Renal pelvis (tissue), 12 donors: ENCODE data around the gene PTPDC1. TPM values are rescaled to one million over a fixed set of nuclear protein-coding genes. Genes with fewer than 3 reads are reported as not detected.
A peak's percentile ranks its signal among the peaks of the same experiment; 100 is the strongest.

Source experiments
- DNase-seq: peaks from one replicate; pipeline ENCODE4 v3.0.0-alpha.2; 2013
- long read RNA-seq, 16 experiments: transcript quantifications; one replicate each; lab custom pipeline, GENCODE V29; 2026
- polyA plus RNA-seq, 3 donors: library from polyadenylated mRNA; unstranded; fragments of 120-200 nt; gene quantifications; one replicate each; pipeline ENCODE4 v1.2.1, GENCODE V29; 2013; ENCODE audit not compliant: insufficient read length in 3 of 3

Gene PTPDC1, protein sequence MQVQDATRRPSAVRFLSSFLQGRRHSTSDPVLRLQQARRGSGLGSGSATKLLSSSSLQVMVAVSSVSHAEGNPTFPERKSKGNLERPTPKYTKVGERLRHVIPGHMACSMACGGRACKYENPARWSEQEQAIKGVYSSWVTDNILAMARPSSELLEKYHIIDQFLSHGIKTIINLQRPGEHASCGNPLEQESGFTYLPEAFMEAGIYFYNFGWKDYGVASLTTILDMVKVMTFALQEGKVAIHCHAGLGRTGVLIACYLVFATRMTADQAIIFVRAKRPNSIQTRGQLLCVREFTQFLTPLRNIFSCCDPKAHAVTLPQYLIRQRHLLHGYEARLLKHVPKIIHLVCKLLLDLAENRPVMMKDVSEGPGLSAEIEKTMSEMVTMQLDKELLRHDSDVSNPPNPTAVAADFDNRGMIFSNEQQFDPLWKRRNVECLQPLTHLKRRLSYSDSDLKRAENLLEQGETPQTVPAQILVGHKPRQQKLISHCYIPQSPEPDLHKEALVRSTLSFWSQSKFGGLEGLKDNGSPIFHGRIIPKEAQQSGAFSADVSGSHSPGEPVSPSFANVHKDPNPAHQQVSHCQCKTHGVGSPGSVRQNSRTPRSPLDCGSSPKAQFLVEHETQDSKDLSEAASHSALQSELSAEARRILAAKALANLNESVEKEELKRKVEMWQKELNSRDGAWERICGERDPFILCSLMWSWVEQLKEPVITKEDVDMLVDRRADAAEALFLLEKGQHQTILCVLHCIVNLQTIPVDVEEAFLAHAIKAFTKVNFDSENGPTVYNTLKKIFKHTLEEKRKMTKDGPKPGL
- polyA plus RNA-seq, result 10 to 100 TPM in 2 of 3 donors, 1 to 10 TPM in 1; 9.8 to 14.0 (median 13.8) TPM
- long read RNA-seq, donor 1, full-length matches to known transcripts, result 1 of 1 reads
- long read RNA-seq, donor 1, partial matches to known transcripts, result 0 of 1 reads
- long read RNA-seq, donor 1, other reads (novel, unspliced or antisense), result 0 of 1 reads
- long read RNA-seq, donor 2, full-length matches to known transcripts, result 1 of 1 reads
- long read RNA-seq, donor 2, partial matches to known transcripts, result 0 of 1 reads
- long read RNA-seq, donor 2, other reads (novel, unspliced or antisense), result 0 of 1 reads
- long read RNA-seq, donor 3, result 0 reads
- long read RNA-seq, donor 4, result 0 reads
- long read RNA-seq, donor 5, partial matches to known transcripts, result 0 of 1 reads
- long read RNA-seq, donor 5, other reads (novel, unspliced or antisense), result 0 of 1 reads
- long read RNA-seq, donor 6, full-length matches to known transcripts, result 2 of 2 reads
- long read RNA-seq, donor 6, partial matches to known transcripts, result 0 of 2 reads
- long read RNA-seq, donor 6, other reads (novel, unspliced or antisense), result 0 of 2 reads
- long read RNA-seq, donor 7, full-length matches to known transcripts, result 2 of 2 reads
- long read RNA-seq, donor 7, partial matches to known transcripts, result 0 of 2 reads
- long read RNA-seq, donor 7, other reads (novel, unspliced or antisense), result 0 of 2 reads
- long read RNA-seq, donor 8, result 0 reads
- long read RNA-seq, donor 9, partial matches to known transcripts, result 0 of 1 reads
- long read RNA-seq, donor 9, other reads (novel, unspliced or antisense), result 0 of 1 reads
- long read RNA-seq, donor 10, result 0 reads
- long read RNA-seq, donor 11, result 0 reads
- long read RNA-seq, donor 12, partial matches to known transcripts, result 0 of 3 reads
- long read RNA-seq, donor 12, other reads (novel, unspliced or antisense), result 0 of 3 reads
- long read RNA-seq, donor 13, full-length matches to known transcripts, result 1 of 1 reads
- long read RNA-seq, donor 13, partial matches to known transcripts, result 0 of 1 reads
- long read RNA-seq, donor 13, other reads (novel, unspliced or antisense), result 0 of 1 reads
- long read RNA-seq, donor 14, result 0 reads
- long read RNA-seq, donor 15, full-length matches to known transcripts, result 3 of 3 reads
- long read RNA-seq, donor 15, partial matches to known transcripts, result 0 of 3 reads
- long read RNA-seq, donor 15, other reads (novel, unspliced or antisense), result 0 of 3 reads
- long read RNA-seq, donor 16, full-length matches to known transcripts, result 1 of 1 reads
- long read RNA-seq, donor 16, partial matches to known transcripts, result 0 of 1 reads
- long read RNA-seq, donor 16, other reads (novel, unspliced or antisense), result 0 of 1 reads

DNA sequence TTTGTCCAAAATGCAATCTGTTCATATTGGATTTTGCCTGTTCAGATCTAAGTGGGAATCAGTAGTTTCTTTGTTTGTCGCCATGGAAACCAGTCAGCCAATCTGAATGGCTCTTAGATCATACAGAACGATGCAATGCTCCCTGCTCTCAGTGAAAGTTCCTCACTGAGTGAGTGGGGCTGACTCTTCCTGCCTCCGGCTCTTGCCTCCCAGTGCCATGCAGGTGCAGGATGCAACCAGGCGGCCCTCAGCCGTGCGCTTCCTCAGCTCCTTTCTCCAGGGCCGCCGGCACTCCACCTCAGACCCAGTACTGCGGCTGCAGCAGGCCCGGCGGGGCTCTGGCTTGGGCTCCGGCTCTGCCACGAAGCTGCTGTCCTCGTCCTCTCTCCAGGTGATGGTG, at the start of gene PTPDC1:
Gene PTPDC1, plus strand, starts transcription at position 151 of the 400 bp plus-strand sequence. Its CDS starts 67 bp downstream, at position 218.
- DNase-seq, result peak; percentile 50

DNA sequence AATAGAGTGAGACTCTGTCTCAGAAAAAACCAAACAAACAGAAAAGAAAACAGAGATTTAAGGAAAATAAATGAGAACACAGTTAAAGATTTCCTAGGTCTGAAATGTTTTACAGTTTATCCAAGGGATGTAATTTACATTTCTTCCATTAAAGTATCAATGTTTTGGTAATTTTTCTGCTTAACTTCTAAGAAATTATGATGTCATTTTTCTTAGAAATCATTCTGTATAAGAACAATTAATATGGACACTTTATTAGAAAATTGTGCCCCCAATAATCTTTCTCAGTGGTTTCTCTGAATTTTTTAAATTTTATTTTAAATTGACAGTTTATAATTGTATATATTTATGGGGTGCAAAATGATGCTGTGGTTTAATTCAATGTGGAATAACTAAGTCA, 49.8 kb upstream of the PTPDC1 start:
- no peak for DNase-seq

DNA sequence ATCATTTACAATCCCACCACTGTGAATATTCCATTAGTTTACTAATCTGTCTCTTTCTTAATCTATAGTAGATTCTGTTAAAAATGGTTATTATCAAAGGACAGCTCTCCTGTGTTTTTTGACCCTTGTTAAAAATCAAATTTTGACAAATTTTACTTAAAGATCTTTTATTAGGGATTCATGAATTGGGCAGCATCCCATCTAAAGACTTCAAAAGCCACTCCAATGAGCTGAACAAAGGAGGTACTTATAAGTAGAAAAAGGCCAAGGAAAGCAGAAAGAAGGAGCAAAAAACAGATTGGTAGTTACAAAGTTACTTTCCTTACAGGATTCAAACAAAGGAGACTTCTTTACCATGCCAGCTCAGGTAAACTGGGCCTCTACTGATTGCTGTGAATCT, 44.5 kb upstream of the PTPDC1 start:
- no peak for DNase-seq

DNA sequence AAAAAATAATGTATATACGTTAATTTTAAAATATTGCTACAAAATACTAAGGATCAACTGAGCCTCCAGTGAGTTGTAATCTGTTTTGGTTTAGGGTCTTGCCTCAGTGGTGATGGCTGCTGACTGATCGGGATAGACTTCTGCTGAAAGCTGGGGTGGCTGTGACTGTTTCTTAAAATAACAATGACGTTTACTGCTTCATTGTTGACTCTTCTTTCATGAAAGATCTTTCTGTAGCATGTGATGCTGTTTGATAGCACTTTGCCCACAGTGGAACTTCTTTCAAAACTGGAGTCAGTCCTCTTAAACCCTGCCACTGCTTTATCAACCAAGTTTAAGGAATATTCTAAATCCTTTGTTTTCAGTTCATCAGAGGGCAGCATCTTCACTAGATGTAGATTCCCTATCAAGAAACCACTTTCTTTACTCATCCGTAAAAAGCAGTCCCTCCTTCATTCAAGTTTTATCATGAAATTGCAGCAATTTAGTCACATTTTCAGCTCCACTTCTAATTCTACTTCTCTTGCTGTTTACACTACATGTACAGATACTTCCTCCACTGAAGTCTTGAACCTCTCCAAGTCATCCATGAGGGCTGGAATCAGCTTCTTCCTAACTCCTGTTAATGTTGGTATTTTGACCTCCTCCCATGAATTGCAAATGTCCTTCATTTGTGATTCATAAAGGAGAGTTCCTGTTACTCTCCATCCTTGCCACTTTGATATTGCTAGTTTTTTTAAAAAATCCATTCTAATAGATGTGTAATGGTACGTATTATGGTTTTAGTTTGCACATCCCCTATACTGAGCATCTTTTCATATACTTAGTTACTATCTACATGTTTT, 41.5 kb upstream of the PTPDC1 start:
- DNase-seq, result no peak

DNA sequence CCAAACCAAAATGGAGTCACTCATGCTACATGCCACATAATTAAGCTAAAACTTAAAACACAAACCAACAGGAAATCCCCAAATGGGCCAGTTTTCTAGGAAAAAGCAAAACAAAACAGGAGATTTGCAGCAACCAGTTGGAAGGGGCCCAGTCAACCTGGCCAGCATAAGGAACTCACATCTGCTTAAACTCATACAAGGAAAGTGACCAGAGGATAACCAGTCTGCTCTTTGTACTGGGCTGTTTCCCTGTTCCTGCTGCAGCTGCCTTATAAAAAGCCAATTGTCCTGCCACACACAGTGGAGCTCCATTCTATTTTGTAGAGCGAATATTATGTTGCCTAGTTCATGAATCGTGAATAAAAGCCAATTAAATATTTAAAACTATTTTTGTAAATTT, 29.5 kb upstream of the PTPDC1 start:
- no peak for DNase-seq

DNA sequence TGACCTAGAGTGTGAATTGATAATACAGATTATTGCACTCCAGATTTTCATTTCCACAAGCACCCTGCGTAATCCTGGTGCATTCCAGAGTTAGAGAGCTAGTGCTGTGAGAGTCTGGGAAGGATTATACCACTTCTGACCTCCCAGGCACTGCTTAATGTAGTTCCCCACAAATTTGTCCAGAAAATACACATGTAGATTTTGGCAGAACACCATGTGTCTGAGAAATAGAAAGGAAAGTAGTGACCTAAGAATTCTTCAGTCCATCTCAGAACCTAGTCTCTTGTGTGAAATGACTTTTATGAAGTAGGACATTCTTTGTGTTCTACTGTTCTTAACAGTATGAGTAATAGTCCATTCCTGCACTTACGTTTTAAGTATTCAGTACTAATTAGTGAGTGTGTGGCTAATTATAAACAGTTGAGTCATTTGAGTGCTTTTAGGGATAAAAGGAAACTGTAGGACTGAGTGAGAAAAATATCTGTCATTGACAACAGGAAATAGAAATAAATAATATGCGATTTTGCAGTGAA, 27.8 kb upstream of the PTPDC1 start:
- DNase-seq, result no peak

DNA sequence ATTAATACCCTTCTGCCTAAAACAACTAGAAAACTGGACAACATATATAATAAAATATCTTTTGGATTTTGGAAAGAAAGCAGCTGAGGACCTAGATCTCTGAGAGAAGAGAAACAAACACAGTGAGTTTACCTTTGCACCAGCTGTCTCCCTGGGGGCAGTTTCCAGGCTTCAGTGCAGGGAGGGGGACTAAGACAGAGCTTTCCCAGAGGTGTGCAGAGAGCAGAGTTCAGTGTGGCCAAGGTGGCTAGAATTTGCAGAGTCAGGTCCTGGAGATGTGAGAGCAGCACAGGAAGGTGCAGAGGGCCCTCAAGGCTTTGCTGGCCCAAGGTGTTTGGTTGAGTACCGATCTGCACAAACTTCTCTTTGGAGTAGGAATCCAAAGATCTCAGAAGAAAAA, 26.3 kb upstream of the PTPDC1 start:
- no peak for DNase-seq

DNA sequence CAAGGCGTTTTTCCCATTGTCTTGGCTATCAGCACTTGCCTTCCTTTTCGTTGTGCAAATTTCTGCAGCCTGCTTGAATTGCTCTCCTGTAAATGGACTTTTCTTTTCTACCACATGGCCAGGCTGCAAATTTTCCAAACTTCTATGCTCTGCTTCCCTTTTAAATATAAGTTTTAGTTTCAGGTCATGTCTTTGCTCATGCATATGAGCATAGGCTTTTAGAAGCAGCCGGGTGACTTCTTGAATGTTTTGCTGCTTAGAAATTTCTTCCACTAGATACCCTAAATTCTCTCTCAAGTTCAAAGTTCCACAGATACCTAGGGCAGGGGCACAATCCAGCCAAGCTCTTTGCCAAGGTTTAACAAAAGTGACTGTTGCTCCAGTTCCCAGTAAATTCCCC, 22.4 kb upstream of the PTPDC1 start:
- DNase-seq, result no peak

DNA sequence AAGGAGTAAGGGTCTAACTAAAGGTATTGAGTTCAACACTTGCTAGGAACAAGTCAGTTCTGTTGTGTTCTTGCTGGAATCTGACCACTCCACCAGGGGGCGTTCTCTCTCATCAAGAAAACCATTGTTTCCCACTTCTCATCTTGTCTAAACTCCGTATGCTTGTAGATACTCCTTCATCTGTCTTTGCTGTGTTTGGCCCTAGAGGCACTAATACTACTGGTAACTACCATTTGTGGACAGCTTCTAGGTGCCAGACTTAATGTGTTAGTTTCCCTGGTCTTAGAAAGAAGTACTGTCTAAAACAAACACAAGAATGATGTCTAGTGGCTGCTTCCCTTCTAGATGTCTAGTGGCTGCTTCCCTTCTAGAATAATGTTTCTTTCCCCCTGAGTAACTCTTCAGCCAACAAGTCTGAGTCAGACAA, 18.7 kb upstream of the PTPDC1 start:
- DNase-seq, result peak; percentile 75

DNA sequence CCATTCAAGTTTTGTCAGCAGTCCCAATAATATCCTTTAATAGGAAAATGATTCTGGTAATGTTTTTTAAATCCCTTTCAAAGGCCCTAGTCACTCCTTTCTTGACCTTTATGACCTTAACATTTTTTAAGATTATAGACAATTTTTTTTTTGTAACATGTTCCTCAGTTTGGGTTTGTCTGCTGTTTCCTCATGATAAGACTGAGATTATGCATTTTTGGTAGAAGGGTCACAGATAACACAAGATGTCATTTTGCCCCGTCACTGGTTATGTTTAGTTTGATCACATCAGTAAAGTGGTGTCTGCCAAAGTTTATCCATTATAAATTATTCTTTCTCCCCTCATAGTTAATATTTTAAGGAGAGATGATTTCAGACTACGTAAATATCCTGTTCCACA, 16.0 kb upstream of the PTPDC1 start:
- DNase-seq, result no peak

DNA sequence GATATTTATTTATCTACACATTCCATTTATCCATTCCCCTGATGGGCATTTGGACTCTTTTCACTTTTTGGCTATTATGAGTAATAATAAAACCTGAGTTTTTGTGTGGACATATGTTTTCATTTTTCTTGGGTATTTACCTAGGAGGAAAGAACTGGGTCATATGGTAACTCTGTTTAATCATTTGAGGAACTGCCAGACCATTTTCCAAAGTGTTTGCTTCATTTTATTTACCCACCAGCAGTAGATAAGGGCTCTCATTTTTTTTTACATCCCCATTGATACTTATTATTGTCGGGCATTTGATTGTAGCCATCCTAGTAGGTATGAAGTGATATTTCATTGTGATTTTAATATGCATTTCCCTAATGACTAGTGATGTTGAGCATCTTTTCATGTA, 7.7 kb upstream of the PTPDC1 start:
- no peak for DNase-seq

DNA sequence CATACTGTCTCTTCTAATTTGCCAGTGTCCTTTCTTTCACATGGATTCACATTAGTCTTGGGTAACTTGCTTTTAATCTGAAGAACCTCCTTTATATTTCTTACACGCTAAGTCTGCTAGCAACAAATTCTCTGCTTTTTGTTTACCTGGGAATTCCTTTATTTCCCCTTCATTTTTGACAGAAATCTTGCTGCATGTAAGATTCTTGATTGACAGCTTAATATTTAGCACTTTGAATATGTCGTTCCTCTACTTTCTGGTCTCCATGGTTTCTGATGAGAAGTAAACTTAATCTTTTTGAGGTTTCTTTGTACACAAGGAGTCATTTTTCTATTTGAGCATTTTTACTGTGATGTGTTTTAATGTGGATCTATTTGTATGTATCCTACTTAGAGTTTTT, 6.2 kb upstream of the PTPDC1 start:
- DNase-seq, result no peak

DNA sequence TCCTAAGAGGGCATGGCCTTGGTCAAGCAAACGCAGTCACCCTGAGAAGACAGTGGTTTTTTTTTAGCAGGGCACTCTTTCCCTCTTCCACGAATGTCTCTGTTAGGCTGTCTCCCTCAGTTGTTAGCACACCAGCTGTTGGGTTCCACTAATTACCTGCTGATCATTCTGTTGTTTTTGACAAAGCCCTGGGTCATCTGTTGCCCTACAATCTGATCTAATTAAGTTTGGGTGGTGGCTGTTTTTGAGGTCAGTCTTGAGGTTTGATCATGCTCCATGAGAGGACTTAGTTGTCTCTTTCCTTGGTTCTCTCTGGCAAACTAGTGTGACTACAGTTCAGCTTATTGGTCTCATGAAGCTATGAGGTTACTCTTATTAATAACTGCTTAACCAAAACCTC, 5.0 kb upstream of the PTPDC1 start:
- DNase-seq, result no peak

DNA sequence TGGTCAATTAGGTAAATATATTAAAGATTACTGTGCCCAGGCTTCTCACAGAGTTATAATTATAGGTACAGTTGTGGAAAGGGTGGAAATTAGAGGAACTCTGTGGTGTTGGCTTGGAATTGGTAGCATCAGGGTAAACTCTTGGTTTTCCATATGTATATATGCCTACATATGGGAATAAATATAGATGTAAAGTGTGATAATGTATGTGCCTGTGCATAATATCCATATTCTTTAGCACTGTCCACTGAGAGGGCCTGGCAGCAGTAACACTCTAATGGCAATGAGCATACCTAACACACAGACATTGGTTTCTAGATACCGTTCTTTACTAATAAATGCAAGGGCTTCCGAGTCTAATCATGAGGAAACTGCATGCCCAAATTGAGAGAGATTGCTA, 4.0 kb upstream of the PTPDC1 start:
- no peak for DNase-seq

DNA sequence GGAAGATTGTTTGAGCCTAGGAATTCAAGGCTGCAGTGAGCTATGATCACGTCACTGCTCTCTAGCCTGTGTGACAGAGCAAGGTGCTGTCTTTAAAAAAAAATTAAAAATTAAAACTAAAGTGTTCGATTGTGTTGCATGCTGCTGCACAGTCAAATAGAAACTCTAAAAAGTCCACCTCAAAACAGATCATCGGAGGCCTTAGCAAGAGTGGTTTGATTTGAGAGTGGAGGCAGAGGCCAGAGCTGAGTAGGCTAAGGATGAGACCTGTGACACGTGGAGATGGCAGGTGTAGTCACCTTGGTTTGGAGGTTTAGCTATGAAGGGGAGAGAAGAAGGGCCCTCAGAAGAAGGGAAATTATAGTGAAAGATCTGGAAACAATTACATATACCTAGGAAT, 2.8 kb upstream of the PTPDC1 start:
- no peak for DNase-seq

DNA sequence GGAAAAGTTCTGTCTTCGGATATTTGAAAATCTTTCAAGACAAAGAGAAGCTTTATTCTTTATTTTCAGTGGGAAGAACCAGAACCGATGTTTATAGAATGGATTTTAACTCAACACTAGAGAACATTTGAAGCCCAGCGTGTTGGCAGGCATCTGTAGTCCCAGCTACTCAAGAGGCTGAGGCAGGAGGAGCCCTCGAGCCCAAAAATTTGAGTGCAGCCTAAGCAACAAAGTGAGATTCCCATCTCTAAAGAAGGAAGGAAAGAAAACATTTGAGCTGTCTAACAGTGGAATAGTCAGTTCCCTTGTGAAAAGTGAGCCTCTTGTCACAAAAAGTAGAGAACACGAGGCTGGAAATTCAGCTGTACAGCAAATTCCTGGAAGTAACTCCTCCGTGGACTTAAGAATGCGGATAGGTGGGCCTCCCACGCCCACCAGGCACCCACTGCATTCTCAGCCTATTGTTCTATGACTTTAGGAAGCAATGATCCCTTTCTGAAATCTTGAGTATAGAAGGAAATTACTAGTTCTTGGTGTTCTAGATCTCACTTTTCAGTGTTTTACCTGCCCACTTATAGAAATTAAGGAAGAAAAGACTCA, 2.3 kb upstream of the PTPDC1 start:
- DNase-seq, result peak; percentile 45

DNA sequence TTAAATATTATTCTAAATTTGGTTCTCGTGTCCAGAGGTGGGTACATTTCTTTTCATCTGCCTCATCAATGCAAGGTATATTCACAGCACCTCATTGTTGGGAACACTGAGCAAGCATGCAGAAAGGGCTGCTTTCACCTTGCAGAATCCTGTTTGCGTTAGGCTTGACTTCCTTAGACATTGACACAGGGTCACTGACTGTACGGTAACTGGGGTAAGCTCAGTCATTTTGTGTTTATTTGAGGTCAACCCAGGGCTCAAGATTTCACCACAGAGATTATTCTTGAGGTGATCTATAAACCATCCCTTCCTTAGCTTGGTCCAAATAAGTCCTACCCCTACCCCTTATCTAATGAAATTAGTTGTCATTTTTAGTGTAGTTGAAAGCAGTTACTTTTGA, 1.7 kb upstream of the PTPDC1 start:
- no peak for DNase-seq

DNA sequence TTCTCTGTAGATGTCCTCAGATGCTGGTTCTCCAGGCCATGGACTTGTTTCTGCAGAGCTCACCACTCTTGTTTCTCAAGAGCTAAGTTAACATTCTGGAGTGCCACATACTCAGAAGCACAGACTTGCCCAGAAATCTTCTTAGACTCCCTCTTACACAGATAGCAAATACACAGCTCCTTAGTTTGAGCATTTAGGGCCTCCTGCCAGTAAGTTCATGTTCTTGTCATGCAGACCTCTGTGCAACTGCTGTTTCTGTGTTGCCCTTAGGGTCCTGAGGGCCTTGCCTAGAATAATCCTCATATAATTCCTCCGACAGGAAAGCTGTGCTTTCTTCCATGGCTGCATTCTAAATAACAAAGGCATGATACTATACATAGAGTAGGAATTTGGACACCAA, 1.3 kb upstream of the PTPDC1 start:
- DNase-seq, result no peak

DNA sequence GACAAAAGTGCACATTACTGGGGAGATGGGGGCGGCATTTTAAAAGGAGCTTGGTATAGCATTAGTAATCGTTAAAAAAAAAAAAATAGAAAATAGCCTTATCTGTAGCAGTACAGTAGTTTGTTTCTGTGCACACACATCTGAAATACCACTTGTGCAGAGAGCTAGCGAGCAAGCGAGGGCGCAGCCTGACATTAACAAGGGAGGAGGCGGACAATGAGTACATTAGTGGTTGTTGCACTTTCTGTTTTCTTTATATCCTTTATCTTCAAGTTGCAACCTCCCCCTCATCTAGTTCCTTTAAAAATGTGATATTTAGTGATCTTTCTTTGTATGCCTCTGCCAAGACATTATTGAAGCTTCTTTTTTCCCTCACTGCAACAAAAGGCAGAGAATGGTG, 880 bp upstream of the PTPDC1 start:
- DNase-seq, result peak; percentile 21
